KBM-7 (cell line): ENCODE results near the gene EFHC1.
"Not testable (repeated sequence)": the region's sequence is repeated elsewhere in the genome, so short reads cannot be mapped to it uniquely, and the experiment has no call there.

Experiments used
- DNase-seq: peaks from one replicate; pipeline ENCODE4 v3.0.0-alpha.2; 2015
- in situ Hi-C: fragments of 300-500 bp; cut with MboI; formaldehyde crosslinking; loops from 2 replicates; pipeline ENCODE4 v1.14.3; 2020; ENCODE audit warnings: low sequenced_read_pairs, low pct_unique_long_range_greater_than_20kb, mixed read lengths

The EFHC1 gene

DNA sequence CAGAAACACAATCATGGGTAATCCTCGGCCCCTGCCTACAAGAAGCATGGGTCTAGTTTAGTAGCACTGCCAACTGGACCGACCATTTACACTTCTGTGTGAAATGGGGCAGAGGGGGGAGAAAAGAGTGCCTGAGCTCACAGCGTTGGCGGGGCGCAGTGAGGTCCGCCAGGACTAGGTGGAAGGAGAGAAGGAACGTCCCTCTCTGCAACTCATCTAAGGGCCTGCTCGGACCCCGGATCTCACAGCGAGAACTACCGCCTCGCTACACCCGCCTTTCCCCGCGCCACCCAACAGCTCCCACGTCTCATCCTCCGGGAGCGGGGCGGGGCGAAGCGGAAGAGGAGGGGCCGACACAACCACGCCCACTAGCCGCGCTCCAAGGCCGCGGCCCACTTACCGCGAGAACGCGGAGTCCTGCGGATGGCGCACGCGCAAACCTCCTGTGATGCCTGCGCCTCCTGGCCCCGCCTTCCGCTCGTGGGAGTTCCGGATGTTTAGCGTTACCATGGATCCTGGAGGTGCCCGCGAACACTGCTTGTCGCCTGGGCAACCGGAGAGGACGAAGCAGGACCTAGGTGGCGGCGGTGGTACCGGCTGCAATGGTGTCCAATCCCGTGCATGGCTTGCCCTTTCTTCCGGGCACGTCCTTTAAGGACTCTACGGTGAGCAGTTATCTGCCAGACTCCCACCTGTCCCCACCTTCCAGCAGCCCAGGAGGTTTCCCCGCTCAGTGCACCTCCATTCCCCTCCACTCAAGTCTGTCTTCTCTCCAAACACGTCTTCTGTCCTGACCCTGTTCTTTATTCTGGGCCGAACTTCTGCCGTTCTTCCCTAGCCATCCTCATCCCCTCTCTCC, at the start of gene EFHC1:
EFHC1 (plus strand) TSS at position 534 of the 859 bp plus-strand sequence; CDS start at position 603, 69 bp downstream.
- in situ Hi-C loops: loop anchor here (10.0 kb wide), 1 partner anchor 245 kb away; no protein-coding TSS in a partner anchor

GRCh38 chr6:52371656-52372191, 48.4 kb upstream of the EFHC1 start:
- DNase-seq: no peak
- in situ Hi-C loops: no loop called here

More for the DNA sequence above, at the start of gene EFHC1:
- DNase-seq: peak; percentile 98

DNA sequence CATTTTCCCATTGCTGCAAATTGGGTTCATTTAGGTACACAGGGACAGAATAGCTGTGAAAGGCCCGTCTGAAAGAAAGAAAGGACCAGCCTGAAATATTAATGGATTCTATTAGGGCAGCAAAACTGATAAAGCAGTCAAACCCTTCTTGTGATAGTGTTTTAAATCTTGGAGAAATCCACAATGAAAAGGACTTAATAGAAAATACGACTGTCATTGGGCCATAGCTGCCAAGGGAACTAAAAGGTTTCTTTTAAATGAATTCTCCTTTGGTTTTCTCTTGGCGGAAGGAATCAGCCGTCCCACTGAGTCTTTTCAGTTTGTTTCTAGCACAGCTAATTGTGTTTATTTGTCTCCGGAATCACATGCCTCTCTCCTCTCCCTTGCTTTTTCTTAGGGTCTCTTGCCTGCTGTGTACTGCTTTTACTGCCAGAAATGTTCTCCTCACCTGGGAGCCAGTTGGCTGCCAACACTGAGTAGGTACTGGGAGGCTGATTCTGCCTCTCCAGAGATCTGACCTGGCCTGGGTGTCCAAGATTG, 46.9 kb upstream of the EFHC1 start:
- DNase-seq: no peak
- in situ Hi-C loops: no loop called here

DNA sequence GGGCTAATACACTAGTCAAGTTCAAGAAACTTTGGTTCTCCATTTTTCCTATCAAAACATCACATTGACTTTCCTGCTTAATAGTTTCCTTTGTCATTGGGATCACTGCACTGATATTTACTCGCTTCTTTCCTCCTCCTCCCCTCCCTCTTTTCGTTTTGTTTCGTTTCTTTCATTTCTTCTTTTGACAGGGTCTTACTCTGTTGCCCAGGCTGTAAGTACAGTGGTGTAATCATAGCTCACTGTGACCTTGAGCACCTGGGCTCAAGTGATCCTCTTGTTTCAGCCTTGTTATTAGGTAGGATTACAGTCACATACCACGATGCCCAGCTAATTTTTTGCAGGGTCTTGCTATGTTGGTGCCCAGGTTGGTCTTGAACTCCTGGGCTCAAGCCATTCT, 45.9 kb upstream of the EFHC1 start:
- DNase-seq: no peak
- in situ Hi-C loops: no loop called here

DNA sequence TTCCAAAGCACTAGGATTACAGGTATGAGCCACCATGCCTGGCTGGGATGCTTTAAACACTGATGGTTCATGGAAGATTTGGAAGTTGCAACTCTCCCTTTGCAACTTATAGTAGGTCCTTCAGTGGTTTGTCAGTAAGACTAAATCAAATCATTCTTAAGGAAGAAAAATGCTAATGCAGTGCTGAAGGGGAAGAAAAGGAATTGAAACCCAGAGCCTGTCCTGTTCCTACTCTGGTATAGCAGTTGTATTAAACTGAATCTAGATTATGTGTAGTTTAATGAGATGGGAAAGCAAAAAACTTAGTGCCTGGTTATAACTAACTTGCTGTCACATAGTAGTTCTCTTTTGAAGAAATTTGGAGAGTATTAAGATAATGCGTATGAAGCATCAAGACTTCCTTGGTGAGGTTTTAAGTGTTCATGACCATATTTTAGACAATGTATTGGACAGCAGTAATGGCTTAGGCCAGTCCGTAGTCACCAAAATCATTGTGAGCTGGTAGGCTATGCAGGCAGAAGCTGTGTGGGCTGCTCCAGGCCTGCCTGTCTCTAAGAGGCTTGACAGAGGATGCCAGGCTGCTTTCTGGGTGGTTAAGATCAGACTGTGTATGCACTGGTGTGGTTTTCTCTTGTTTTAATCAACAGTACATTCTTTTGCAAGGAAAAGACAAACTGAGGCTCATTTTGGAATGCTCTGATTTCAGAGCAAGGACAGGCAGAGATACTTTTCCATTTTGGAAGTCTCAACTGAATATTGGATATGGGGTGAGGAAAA, 44.2 kb upstream of the EFHC1 start:
- in situ Hi-C loops: loop anchor here (25.0 kb wide), 1 partner anchor 89 kb away; the partner anchor contains the start of gene MCM3
- no peak for DNase-seq

DNA sequence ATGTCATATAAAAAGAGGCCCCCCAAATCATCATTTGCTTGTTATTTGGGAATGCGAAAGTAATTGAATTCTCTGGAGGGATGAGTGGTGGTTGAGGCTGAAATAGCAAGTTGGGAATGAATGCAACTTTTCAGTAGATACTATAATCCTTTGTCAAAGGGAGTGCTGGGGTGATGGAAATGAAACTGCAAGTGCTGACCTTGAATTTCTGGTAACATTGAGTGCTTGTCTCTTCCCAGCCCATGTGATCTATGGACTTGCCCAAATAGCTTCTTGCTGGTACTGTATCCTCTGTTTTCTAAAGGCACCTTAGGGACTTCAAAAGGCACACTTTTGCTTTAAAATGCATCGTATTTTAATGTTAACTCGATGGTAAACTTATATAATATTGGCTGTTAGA, 43.4 kb upstream of the EFHC1 start:
- no peak for DNase-seq
- in situ Hi-C loops: loop anchor here (25.0 kb wide), 1 partner anchor 89 kb away; the partner anchor contains the start of gene MCM3

GRCh38 chr6:52377538-52378221, 42.5 kb upstream of the EFHC1 start:
- DNase-seq: peak; percentile 25
- in situ Hi-C loops: loop anchor here (25.0 kb wide), 1 partner anchor 90 kb away; the partner anchor contains the start of gene MCM3

DNA sequence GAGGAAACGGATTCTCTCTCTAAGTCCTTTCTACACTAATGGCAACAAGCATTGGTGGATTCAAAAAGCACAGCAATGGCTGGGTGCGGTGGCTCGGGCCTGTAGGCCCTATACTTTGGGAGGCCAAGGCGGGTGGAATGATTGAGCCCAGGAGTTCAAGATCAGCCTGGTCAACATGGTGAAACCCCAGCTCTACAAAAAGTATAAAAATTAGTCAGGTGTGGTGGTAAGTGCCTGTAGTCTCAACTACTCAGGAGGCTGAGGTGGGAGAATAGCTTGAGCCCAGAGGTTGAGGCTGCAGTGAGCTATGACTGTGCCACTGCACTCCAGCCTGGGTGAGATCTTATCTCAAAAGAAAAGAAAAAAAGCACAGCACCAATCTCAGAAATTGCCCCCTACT, 38.9 kb upstream of the EFHC1 start:
- in situ Hi-C loops: loop anchor here (25.0 kb wide), 1 partner anchor 94 kb away; the partner anchor contains the start of gene MCM3

GRCh38 chr6:52384145-52384766, 35.9 kb upstream of the EFHC1 start:
- no peak for DNase-seq
- in situ Hi-C loops: loop anchor here (25.0 kb wide), 1 partner anchor 97 kb away; the partner anchor contains the start of gene MCM3

More for the DNA sequence above, 38.9 kb upstream of the EFHC1 start:
- DNase-seq: no peak

- no peak for DNase-seq
- in situ Hi-C loops: loop anchor here (25.0 kb wide), 1 partner anchor 98 kb away; the partner anchor contains the start of gene MCM3
These were observed 35.1 kb upstream of the EFHC1 start for GRCh38 chr6:52385074-52385473.

- not testable (repeated sequence) for DNase-seq
- in situ Hi-C loops: loop anchor here (25.0 kb wide), 1 partner anchor 101 kb away; the partner anchor contains the start of gene MCM3
These were observed 32.0 kb upstream of the EFHC1 start for GRCh38 chr6:52388119-52388518.

DNA sequence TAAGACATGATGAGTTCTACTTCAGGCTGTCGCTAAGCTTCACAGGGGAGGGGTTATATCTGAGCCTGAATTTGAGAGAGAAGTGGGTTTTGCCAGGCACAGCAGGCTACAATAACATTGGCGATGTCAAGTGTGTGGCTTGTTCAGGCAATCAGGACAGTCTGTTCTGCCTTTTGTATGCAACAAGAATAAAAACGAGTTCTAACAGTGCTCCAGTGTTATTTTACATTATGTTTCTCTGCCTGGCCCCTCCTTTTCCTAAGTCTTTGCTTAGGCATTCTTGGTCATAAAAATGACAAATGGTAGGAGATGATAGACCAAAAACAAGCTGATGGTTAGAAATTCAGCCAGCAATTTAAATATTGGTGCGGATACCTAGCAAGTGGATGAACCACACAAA, 31.4 kb upstream of the EFHC1 start:
- in situ Hi-C loops: loop anchor here (25.0 kb wide), 1 partner anchor 101 kb away; the partner anchor contains the start of gene MCM3
- no peak for DNase-seq

DNA sequence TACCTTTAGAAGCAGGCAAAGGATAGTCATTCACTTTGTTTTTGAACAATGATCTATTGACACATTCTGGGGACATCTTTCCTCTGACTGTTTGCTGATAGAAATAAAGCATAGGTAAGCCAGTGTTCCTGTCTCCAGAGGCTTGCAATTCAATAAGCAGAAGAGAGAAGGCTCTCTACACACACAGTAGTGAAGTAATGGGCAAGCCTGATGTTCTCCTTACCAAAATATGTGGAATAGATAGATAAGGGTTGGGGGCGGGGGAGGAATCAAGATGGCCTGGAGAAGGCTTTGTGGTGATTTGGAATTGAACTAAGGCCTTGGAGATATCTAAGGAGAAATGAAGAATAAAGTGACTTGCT, 30.9 kb upstream of the EFHC1 start:
- in situ Hi-C loops: loop anchor here (25.0 kb wide), 1 partner anchor 102 kb away; the partner anchor contains the start of gene MCM3
- no peak for DNase-seq

GRCh38 chr6:52389626-52390360, 30.3 kb upstream of the EFHC1 start:
- in situ Hi-C loops: loop anchor here (25.0 kb wide), 1 partner anchor 102 kb away; the partner anchor contains the start of gene MCM3
- peak; percentile 27 for DNase-seq

DNA sequence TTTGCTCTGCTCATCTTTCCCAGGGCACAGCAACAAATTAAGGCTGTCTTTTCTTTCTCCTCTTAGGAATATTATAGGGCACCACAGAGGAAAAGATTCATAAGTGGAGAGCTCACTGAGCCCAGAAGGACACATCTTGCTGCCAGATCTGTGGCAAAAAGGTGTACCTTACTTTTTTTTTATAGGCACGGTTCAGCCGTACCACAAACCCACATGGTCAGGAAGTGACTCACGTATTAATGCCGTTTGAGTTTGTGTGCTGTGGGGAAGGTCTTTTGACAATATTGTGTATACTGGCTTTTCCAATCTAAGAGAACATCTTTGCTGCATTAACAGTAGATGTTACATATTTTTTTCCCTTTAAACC, 29.8 kb upstream of the EFHC1 start:
- in situ Hi-C loops: loop anchor here (25.0 kb wide), 1 partner anchor 103 kb away; the partner anchor contains the start of gene MCM3

GRCh38 chr6:52391599-52391998, 28.5 kb upstream of the EFHC1 start:
- no peak for DNase-seq
- in situ Hi-C loops: loop anchor here (25.0 kb wide), 1 partner anchor 104 kb away; the partner anchor contains the start of gene MCM3

More for the DNA sequence above, 29.8 kb upstream of the EFHC1 start:
- peak; percentile 72 for DNase-seq

DNA sequence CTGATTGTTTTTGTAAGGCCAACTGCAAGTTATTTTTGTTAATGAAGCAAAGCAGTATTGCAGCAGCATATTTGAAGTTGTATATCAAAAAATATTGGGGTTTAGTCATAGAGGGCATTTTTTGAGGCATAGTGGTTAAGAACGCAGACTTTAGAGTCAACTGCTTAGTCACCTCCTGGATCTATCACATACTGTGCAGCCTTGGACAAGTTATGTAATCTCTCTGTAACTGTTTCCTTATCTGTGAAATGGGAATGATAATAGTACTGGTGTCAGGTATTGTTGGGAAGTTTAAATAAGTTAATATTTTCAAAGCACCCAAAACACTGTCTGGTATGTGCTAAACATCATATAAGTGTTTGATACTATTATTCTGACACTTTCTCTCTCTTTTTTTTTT, 27.2 kb upstream of the EFHC1 start:
- in situ Hi-C loops: loop anchor here (25.0 kb wide), 1 partner anchor 106 kb away; the partner anchor contains the start of gene MCM3
- DNase-seq: no peak
